ENCODE results near the gene PEX16.

Gene PEX16

DNA sequence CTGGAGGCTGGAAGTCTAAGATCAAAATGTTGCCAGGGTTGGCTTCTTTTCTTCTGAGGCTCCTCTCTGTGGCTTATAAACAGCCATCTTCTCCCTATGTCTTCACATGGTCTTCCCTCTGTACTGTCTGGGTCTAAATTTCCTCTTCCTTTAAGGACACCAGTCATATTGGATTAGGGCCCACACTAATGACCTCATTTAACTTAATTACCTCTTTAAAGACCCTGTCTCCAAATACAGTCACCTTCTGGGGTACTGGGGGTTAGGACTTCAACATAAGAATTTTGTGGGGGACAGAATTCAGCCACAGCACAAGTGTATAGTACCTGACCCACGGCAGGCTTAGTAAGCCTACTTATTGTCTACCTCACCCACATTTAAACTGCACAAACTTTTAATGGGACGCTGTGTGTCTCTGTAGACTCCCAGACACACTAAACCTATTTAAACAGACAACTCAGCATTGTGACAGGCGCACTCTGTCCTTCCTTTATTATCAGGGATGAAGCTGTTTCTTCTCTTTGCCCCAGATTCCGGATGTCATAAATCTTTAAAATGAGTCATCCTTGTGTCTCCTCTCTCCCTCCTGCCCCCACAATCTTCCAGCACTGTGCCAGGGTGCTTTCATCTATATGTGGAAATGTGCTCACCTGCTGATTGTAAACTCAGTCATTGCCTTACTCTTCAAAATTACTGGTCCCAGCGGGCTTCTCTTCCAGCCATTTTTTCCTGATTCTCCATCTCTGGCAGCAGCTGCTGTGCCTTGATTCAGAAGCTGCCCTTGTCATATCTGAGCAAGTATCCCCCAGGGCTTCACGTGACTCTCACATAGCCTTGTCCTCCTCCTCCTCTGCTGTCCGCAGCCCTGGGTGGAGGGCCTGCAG, 37.6 kb downstream of the PEX16 start:
- peak; percentile 79 for DNase-seq (ENCODE audit: low spot score)

DNA sequence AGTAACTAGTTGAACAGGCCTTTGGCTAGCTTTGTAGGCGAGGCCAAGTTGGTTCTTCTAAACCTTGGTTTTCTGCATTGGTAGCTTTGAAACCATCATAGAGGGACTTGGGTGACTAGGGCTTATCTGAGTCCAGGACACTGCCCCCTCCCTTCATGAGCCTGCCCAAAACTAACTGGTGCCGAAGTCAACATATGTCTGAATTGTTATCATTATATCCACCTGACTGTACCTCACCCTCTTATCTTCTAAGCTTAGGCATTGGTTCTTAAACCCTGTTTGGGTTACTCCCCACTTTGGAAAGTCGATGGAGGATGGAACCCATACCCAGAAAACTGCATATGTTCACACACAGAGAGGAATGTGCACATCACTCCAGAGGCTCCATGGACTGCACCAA, 39.8 kb downstream of the PEX16 start:
- no peak for DNase-seq (ENCODE audit: low spot score)

DNA sequence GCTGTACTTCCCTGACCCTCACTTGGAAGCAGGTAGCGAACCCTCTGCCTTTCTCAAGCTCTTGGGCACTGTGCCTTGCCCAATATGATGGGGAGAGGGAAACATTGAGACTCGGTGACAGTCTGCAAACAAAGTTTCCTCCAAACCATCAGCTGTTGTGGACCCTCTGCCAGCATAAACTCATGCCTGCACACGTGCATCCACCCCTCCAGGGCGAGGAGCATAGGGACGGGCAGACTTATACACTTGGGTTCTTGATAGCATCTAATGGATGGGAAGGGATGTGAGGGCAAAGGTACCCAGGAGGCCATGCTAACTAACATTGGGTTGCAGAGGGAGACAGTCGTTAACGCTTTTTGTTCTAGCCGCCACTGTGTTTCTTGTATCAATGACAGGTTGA, 40.5 kb downstream of the PEX16 start:
- DNase-seq (ENCODE audit: low spot score), result no peak

DNA sequence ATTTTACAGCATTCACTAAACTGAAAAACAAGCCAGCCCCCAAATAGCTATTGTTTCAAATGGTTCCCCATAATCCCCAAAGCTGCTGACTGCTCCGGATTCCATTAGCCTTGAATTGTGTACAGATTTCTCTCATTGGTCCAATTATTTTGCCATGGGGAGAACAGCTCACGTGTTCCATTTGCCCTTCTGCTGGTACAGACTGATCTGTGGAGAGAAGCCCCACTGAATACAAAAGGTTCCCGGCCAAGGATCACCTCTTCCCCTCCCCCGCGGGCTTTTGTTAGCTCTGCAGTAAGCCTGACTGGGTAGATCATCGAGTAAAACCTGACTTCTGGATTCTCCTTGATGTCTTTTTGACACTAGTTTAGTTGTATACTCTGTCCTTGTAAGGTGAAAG, 41.3 kb downstream of the PEX16 start:
- DNase-seq (ENCODE audit: low spot score), result no peak

DNA sequence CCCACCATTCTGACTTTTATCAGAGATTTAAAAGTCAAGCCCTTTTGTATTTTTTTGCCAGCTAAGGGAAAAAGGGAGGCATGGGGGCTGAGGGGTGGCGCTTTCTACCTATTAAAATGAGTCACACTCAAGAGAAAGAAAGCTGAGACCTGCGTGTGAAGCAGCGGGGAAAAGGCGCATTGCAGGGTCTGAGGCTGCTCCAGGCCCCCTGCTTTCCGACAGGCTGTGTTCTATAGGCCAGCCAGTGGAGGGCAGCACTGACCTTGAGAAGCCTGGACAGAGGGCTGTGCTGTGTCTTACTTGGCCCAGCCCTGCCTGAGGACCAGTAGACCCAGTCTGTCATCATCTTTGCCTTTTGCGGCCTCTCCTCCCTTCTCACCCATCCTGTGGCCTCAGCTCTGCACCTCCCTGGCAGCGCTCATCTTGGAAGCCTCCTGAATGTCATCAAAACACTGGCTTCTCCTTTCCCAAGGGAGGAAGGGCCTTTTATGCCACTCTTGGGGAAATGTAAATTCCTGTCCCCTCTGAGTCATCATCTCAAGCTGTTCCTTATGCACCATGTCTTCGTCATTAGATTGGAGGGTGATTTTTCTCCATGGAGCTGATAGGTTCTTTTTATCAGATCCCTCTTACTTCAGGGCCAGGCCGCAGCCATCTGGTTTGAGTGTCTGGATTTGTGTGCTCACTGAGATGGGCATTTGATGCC, 44.9 kb downstream of the PEX16 start:
- DNase-seq (ENCODE audit: low spot score), result peak; percentile 83

DNA sequence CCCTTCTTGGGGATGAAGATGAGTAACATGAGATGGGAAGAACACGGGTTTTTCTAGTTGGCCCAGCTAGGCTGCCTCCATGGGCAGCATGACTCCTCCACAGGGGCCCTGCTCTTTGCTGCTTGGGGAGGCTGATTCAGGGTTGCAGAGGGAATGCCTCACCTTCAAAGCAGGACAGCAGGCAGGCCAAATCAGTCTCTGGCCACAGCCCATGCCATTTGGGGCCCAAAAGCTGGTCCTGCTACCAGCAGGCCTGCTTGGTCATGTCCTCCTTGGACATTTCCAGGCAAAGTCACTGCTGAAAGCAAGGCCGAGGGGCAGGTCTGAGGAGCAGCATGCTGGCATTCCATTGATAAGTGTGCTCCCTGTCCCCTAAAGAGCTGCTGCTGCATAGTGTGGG, 46.0 kb downstream of the PEX16 start:
- no peak for DNase-seq (ENCODE audit: low spot score)

DNA sequence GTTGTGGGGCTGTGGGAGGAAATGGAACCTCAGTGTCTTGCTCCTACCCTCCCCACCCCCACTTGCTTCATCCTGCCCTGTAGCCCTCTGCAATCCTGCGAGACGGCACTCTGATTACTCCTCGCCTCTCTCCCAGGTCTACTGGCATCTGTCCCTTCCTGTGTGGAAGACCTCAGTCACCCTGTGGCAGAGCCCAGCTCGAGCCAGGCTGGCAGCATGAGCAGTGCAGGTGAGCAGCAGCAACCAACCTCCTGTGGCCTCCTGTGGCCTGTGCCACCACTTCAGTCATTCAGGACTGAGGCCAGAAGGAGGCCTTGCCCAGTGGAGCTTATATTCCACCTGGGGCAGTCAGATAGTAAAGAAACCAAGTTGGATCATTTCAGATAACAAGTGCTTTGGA, 47.0 kb downstream of the PEX16 start:
- no peak for DNase-seq (ENCODE audit: low spot score)

DNA sequence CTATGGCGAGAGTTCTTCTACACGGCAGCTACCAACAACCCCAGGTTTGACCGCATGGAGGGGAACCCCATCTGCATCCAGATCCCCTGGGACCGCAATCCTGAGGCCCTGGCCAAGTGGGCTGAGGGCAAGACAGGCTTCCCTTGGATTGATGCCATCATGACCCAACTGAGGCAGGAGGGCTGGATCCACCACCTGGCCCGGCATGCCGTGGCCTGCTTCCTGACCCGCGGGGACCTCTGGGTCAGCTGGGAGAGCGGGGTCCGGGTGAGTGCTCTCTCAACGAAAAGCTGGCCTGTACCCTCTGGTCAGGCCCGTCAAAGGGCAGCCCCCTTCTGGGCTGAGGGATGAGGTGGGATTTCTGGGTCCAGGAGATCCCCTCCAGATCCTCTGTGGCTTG, 48.1 kb downstream of the PEX16 start:
- DNase-seq (ENCODE audit: low spot score), result no peak

DNA sequence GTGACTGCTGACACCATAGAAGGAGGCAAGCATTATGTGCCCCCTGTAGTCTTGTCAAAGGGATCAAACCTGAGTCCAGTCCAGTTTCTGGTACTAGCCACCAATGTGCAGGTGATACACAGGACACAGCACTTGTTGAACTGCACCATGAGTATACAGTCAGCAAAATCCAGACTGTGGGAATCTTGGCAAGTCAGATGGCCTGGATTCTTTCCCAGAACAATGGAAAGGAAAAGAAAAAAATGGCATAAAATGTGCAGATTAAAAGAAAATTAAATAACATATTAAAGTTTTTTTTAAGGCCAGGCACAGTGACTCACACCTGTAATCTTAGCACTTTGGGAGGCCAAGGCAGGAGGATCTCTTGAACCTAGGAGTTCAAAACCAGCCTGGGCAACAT, 53.6 kb downstream of the PEX16 start:
- no peak for DNase-seq (ENCODE audit: low spot score)

DNA sequence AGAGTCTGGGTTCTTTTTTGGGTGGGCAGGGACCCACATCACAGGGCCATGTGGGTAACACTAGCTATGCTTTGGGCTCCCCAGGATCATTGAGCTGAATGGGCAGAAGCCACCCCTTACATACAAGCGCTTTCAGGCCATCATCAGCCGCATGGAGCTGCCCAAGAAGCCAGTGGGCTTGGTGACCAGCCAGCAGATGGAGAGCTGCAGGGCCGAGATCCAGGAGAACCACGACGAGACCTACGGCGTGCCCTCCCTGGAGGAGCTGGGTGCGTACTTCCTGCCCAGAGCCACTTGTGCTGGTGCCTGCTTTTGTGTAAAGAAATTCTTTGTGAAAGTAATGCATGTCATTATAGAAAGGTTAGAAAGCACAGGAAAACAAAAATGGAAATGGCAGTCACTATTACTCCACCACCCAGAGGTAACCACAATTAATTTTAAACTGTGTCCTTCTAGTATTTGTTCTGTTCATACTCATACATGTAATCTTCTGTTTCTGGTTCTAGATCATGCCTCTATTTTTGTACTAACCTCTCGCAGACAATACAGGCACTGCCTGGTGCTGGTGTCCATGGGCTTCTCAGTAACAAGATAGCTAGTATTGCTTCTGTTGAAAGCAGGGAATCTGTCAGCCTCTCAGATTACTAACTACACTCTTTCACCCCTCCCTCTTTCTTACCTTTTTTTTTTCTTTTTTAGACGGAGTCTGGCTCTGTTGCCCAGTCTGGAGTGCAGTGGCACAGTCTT, 56.7 kb downstream of the PEX16 start:
- DNase-seq (ENCODE audit: low spot score), result no peak

DNA sequence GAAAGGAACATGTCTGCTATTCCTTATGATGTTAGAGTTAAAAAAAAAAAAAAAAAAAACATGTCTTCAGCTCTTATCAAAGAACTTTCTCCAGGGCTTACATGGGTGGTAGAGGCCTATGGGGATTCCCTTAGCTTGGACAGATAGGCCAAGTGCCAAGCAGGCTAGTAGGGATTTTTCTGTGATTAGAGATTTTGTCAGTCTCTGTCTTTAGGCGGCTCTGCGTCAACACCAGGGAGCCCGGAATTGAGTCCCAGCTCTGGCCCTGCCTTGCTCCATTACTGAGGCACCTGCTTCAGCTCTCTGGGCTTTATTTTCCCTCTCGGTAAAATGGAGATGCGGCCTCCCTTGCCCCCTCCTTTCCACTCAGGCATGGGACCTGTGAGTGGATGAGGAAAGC, 57.3 kb downstream of the PEX16 start:
- no peak for DNase-seq (ENCODE audit: low spot score)

Data from SK-N-DZ (cell line).